NCI-H2196 (cell line): ENCODE data around the gene TPP1.

Experiments used
- DNase-seq: peaks from one replicate; lab custom pipeline; 2025; ENCODE audit not compliant: unreplicated experiment; lab: John Stamatoyannopoulos, UW

The TPP1 gene

DNA sequence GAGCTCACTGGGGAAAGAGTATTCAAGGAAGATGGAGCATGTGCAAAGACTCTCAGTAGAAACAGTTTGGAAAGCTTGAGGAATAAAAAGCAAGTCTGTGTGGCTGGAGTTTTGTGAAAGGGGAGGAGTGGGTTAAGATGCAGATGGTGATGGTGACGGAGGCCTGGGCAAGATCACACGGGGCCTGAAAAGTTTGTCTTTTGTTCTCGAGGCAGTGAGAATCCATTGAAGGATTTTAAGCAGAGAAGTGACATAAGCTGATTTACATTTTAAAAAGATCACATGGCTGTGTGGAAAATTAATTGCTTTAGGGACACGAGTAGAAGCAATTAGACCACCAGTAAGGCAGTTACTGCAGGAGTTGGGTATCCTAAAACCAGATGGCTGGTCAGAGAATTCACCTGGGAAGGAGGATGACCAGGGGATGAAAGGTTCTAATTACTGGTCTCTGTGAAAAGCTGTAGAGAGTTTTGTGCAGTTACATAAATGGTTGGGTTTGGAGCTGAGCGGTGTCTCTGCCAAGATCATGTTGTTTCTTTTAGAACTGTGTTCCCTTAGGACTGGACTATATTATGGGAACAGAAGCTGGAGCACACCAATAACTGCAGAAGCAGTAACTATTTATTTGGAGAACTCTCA lies 22.9 kb downstream of the TPP1 start:
- no peak for DNase-seq

- DNase-seq: no peak
Measured at GRCh38 chr11:6594142-6594768, 25.0 kb downstream of the TPP1 start.

DNA sequence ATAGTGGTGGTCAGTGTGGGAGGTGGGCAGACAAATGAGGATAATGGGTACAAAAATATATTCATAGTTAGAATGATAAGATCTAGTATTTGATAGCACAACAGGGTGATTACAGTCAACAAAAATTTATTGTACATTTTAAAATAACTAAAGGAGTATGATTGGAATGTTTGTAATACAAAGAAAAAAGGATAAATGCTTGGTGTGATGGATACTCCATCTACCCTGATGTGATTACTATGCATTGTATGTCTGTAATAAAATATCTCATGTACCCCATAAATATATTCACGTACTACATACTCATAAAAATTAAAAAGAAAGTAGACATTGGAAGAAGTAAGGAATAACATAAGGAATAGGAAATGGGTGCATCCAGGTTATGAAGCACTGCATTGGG lies 31.2 kb downstream of the TPP1 start:
- no peak for DNase-seq

GRCh38 chr11:6587360-6587953 lies 31.8 kb downstream of the TPP1 start:
- DNase-seq: peak; percentile 83

- DNase-seq: peak; percentile 53
Measured at GRCh38 chr11:6586434-6587359, 32.5 kb downstream of the TPP1 start.

GRCh38 chr11:6584528-6584927 lies 34.7 kb downstream of the TPP1 start:
- no peak for DNase-seq

DNA sequence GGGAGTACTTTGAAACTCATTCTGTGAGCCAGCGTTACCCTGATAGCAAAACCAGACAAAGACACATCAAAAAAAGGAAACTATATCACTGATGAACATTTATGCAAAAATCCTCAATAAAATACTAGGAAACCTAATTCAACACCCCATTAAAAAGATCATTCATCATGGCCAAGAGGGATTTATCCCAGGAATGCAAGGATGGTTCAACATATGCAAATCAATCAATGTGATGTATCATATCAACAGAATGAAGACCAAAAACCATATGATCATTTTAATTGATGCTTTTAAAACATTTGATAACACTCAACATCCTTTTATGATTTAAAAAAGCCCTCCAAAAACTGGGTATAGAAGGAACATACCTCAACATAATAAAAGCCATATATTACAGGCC lies 35.6 kb downstream of the TPP1 start:
- DNase-seq: no peak

- no peak for DNase-seq
Measured at GRCh38 chr11:6579681-6580080, 39.5 kb downstream of the TPP1 start.

- DNase-seq: no peak
Measured at GRCh38 chr11:6578134-6578533, 41.1 kb downstream of the TPP1 start.

- DNase-seq: peak; percentile 24
Measured at GRCh38 chr11:6576471-6577373, 42.5 kb downstream of the TPP1 start.

GRCh38 chr11:6574816-6575715 lies 44.2 kb downstream of the TPP1 start:
- no peak for DNase-seq

DNA sequence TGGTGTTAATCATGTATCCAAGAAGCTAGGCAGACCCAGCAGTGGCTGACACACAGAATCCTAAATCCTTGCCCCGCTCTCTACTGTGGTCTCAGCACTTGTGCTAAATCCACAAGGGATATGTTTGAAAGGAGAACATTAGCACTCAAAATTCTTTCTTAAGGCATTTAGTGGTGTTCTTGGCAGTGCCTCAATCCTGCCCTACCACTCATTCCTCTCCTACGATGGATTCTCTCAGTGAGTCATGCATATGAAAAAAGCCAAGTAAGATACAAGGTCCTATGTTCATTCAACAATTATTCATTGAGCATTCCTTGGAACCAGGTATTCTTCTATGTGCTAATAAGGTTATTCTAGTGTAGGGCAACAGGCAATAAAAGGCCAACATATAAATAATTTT lies 47.0 kb downstream of the TPP1 start:
- no peak for DNase-seq

DNA sequence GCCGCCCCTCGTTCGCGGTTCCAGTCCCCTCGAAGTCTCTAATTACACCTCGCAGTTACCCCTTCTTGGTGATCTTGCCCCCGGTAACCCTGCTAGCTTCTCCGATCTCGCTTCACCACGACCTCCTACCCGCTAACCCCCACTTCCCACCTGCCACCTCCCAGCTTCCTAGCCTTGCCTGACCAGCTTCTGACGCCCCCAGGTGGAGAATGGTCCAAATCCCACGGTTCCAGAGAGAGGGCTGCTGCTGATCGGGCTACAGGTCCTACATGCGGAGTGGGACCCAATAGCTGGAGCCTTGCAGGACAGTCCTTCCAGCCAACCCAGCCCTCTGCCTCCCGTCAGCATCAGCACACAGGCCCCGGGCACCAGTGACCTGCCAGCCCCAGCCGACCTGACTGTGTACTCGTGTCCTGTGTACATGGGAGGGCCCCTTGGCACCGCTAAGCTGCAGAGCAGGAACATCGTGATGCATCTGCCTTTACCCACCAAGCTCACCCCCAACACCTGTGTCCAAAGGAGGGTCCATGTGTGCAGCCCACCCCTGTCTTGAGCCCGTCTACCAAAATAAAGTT lies 47.7 kb downstream of the TPP1 start:
- no peak for DNase-seq

DNA sequence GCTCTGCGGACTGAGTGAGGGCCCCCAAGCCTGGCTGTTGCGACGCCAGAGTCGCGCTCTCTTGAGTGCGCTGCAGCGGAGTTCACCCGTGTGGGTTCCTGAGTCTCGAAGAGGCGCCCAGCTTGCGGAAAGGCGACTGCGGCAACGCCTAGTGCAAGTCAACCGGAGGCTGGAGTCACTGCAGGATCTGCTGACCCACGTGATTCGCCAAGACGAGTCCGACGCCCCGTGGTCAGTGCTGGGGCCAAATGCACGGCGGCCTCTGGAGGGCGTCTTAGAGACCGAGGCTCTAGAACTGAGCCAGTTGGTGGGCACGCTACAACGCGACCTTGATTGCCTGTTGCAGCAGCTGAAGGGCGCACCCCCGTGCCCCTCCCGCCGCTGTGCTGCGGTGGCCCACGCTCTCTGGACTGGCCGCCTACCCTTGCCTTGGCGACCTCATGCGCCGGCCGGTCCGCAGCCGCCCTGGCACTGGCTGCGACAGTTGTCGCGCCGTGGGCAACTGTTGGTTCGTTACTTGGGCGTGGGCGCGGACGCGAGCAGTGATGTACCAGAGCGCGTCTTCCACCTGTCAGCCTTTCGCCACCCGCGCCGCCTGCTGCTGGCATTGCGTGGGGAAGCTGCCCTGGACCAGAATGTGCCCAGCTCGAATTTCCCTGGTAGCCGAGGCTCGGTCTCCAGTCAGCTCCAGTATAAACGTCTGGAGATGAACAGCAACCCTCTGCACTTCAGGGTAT lies 48.4 kb downstream of the TPP1 start:
- no peak for DNase-seq

DNA sequence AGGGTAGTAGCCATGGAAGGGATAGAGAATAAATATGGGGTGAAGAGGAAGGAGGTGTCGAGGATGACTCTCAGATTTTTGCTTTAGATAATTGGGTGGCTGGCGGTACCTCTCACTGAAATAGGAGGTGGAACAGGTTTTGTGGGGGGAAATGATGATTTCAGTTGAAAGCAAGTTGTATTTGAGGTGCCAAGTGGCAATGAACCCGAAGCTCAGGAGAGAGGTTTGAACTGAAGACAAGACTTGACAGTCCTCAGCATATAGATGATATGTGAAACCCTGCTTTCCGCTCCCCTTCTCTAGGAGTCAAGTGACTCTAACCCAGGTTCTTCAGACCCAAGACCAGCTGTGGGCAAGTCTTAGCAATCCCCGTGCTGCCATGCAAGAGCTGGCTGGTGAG lies 49.5 kb downstream of the TPP1 start:
- DNase-seq: no peak

DNA sequence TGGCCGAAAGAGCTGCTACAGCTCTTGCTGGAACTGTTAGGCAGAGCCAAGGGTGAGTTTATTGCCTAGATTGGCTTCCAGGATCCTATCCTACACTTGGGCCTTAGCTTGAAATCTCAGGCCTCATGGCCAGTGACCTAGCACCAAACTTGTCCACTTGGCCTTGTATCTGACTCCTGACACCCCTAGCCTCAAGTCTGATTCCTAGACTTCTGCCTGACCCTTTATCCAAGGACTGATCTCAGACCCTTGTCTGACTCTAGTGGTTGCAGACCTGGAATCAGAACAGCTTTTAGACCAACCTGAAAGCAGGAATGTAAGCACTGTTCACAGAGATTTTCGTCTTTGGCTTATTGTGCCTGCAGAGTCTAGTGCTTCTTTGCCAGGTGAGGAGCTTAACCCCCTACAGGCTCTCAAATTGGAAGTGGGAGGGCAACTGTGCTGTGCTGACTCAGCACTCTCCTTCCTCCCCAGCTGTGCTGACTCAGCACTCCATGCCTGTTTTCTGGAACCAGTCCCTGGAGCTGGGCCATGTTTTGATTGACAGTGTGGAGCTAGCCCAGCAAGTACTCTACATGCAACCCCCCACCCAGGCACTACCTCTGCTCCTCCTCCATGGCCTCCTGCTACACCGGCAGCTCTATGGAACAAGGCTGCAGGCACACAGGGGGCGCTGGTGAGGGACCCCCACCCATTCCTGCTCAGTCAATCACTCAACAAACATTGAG lies 50.9 kb downstream of the TPP1 start:
- DNase-seq: peak; percentile 61

- no peak for DNase-seq
Measured at GRCh38 chr11:6567371-6567745, 51.9 kb downstream of the TPP1 start.
